Heart left ventricle (tissue), 13 donors: ENCODE results near the gene NKD1.

Experiments used
- POLR2A ChIP-seq, 2 donors: fragments of 450-650 bp; IDR thresholded peaks; one replicate each; pipeline ENCODE4 v1.6.1; 2017; ENCODE audit warnings: antibody characterized with exemption in 2 of 2, mild to moderate bottlenecking in 2 of 2, moderate library complexity in 2 of 2
- TF ChIP-seq, protein P1 (sequence below), 12 donors: fragments of 200-600 bp; sonication (generic) in 4 of 12; IDR thresholded peaks; one replicate each; pipeline versions ENCODE4 v1.5.0 to v1.8.0; 2018 to 2022; ENCODE audit warnings: antibody characterized with exemption in 12 of 12, mild to moderate bottlenecking in 5 of 12
- donor health status: ischemic (EF 13 %, LVEDD 7.1; RV severe dilation, severe dysfunction).
- donor health status: DM: no; HTN: yes; CAD: no.
- donor health status: DM: no; HTN: no; CAD: no.
- donor health status: ischemic (EF 25% LVEDD 6.9; RV normal size, moderate dysfunction).
- donor health status: ischemic (EF 25% LVEDD 5.7; RV mildly dilated, moderate dysfunction).
- donor health status: ischemic (EF 35%, LVEDD 5.7; RV mildly dilated, moderate dysfunction).
- donor health status: nonischemic (EF 11% LVEDD 7.7; RV severe dilation, severe dysfunction).
- donor health status: DM: yes; HTN: yes; CAD: no.
- donor health status: PGD.
- donor health status: ischemic (EF 29% LVEDD 5.4; RV normal size, mild dysfunction).
- donor health status: nonischemic (EF 23%, LVEDD 6.1; RV moderate dilation, normal function).

DNA sequence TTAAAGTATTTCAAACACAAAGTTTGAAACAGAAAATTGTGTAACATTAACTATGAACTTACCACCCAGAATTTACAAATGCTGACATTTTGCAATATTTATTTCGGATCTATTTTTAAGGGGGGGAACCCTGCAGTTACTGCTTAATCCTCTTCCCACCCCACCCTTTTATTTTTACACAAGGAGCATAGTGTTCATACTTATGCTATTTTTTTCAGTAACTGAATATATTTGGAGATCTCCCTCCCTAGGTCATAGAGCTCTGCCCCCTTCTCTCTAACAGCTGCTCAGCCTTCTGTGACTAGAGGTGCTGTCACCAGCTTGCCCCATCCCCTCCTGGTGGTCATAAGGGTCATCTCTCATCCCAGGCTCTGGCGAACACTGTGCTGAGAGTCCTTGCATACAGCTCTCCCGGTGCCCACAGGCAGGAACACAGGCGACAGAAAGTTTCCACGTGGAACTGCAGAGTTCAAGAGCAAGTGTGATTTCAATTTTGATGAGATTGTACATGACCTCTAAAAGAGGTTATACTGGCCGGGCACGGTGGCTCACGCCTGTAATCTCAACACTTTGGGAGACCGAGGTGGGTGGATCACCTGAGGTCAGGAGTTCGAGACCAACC, 88.7 kb downstream of the NKD1 start:
- TF ChIP-seq, protein P1, sequence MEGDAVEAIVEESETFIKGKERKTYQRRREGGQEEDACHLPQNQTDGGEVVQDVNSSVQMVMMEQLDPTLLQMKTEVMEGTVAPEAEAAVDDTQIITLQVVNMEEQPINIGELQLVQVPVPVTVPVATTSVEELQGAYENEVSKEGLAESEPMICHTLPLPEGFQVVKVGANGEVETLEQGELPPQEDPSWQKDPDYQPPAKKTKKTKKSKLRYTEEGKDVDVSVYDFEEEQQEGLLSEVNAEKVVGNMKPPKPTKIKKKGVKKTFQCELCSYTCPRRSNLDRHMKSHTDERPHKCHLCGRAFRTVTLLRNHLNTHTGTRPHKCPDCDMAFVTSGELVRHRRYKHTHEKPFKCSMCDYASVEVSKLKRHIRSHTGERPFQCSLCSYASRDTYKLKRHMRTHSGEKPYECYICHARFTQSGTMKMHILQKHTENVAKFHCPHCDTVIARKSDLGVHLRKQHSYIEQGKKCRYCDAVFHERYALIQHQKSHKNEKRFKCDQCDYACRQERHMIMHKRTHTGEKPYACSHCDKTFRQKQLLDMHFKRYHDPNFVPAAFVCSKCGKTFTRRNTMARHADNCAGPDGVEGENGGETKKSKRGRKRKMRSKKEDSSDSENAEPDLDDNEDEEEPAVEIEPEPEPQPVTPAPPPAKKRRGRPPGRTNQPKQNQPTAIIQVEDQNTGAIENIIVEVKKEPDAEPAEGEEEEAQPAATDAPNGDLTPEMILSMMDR (IDR thresholded peaks at IDR 0.05): no peak
- TF ChIP-seq POLR2A (IDR thresholded peaks at IDR 0.05): no peak
